Articular chondrocyte of knee joint (primary cell): ENCODE measurements around the gene ZNF154. TPM values are rescaled to one million over a fixed set of nuclear protein-coding genes. Genes with fewer than 3 reads are reported as not detected.

Source experiments
- total RNA-seq: library from RNA; depleted of rRNA; stranded (reverse); fragments of >200 nt; gene quantifications from 2 replicates; pipeline ENCODE4 v1.2.3, GENCODE V29; 2012

The ZNF154 gene
- total RNA-seq: 4.2 and 6.6 TPM in 2 replicates

GRCh38 chr19:57708641-57709361, at the start of gene ZNF154:
TSS of gene ZNF154 (minus strand) at chr19:57709204. CDS start at chr19:57708971, 233 bp downstream.

GRCh38 chr19:57746580-57747471, 37.8 kb upstream of the ZNF154 start, which contains the start of gene ZNF776:
TSS of gene ZNF776 (plus strand) at chr19:57746815. CDS start at chr19:57747059, 244 bp downstream.

GRCh38 chr19:57668635-57669034, 40.4 kb downstream of the ZNF154 start, which contains the start of gene ZSCAN4:
TSS of gene ZSCAN4 (plus strand) at chr19:57668935. CDS start at chr19:57676146, 7,211 bp downstream.

Other genes with a start within 250 kb of the ZNF154 start
- 18.8 and 21.6 TPM in 2 replicates for gene ZNF772, start 231.6 kb downstream of the ZNF154 start, total RNA-seq
- gene ZNF419, start 221.5 kb downstream of the ZNF154 start, total RNA-seq: 12.9 and 18.1 TPM in 2 replicates
- gene ZNF773, start 209.3 kb downstream of the ZNF154 start, total RNA-seq: 16.7 and 20.9 TPM in 2 replicates
- gene ZNF549, start 181.8 kb downstream of the ZNF154 start, total RNA-seq: 6.4 and 7.8 TPM in 2 replicates
- gene ZNF550, start 149.3 kb downstream of the ZNF154 start, total RNA-seq: 5.7 and 6.9 TPM in 2 replicates
- gene ZNF416, start 130.3 kb downstream of the ZNF154 start, total RNA-seq: 6.4 and 7.7 TPM in 2 replicates
- gene ZIK1, start 125.1 kb downstream of the ZNF154 start, total RNA-seq: 5.0 and 7.5 TPM in 2 replicates
- gene ZNF530, start 109.3 kb downstream of the ZNF154 start, total RNA-seq: 3.8 and 3.9 TPM in 2 replicates
- 22.0 and 27.9 TPM in 2 replicates for gene ZNF134, start 95.0 kb downstream of the ZNF154 start, total RNA-seq
- gene ZNF211, start 76.0 kb downstream of the ZNF154 start, total RNA-seq: 8.4 and 11.0 TPM in 2 replicates
- gene ZSCAN4, start 40.3 kb downstream of the ZNF154 start, total RNA-seq: not detected in 2 replicates
- gene ZNF551, start 27.2 kb downstream of the ZNF154 start, total RNA-seq: 8.0 and 9.6 TPM in 2 replicates
- gene ZNF671, start 18.4 kb upstream of the ZNF154 start, total RNA-seq: 6.7 and 12.5 TPM in 2 replicates
- 14.9 and 17.6 TPM in 2 replicates for gene ZNF776, start 37.6 kb upstream of the ZNF154 start, total RNA-seq
- 17.6 and 18.8 TPM in 2 replicates for gene ZNF586, start 60.5 kb upstream of the ZNF154 start, total RNA-seq
- 4.9 and 6.0 TPM in 2 replicates for gene ZNF552, start 105.7 kb upstream of the ZNF154 start, total RNA-seq
- 23.0 and 24.4 TPM in 2 replicates for gene ZNF587B, start 121.1 kb upstream of the ZNF154 start, total RNA-seq
- 22.1 and 33.4 TPM in 2 replicates for gene ZNF587, start 140.7 kb upstream of the ZNF154 start, total RNA-seq
- 8.8 and 9.4 TPM in 2 replicates for gene ZNF814, start 179.8 kb upstream of the ZNF154 start, total RNA-seq
- 16.7 and 22.6 TPM in 2 replicates for gene ZNF417, start 207.4 kb upstream of the ZNF154 start, total RNA-seq
- gene ZNF418, start 226.2 kb upstream of the ZNF154 start, total RNA-seq: 6.8 and 7.3 TPM in 2 replicates
- gene ZNF256, start 238.5 kb upstream of the ZNF154 start, total RNA-seq: 5.5 and 7.4 TPM in 2 replicates